Muscle of leg (tissue), 9 donors: ENCODE measurements around the gene CACNA2D4. TPM values are rescaled to one million over a fixed set of nuclear protein-coding genes. Genes with fewer than 3 reads are reported as not detected.

Source experiments
- polyA plus RNA-seq, 8 donors: library from polyadenylated mRNA; unstranded; fragments of 120-200 nt; gene quantifications; one replicate each; pipeline versions ENCODE4 v1.2.1 to v1.2.3, GENCODE V29; 2013; ENCODE audit warnings: inconsistent platforms in 1 of 8, low replicate concordance in 1 of 8; ENCODE audit not compliant: insufficient read length in 8 of 8, insufficient read depth in 1 of 8
- total RNA-seq: library from RNA; stranded (reverse); fragments of 120-200 nt; gene quantifications from one replicate; pipeline ENCODE4 v1.2.4, GENCODE V29; 2013

CACNA2D4 gene
- total and polyA plus RNA-seq, 9 donors = 1.4 to 4.2 (median 2.6) TPM

Other genes starting within 250 kb of the CACNA2D4 start
- 18.4 TPM for gene ADIPOR2, start 227.6 kb downstream of the CACNA2D4 start, total RNA-seq
- gene ADIPOR2, start 227.6 kb downstream of the CACNA2D4 start, polyA plus RNA-seq = 10 to 100 TPM; 23.7 to 30.0 (median 25.3) TPM
- gene LRTM2, start 98.1 kb downstream of the CACNA2D4 start, total RNA-seq = 0.58 TPM
- gene LRTM2, start 98.1 kb downstream of the CACNA2D4 start, polyA plus RNA-seq = under 1 TPM; 0.09 to 0.47 (median 0.17) TPM
- 8.3 TPM for gene DCP1B, start 85.8 kb upstream of the CACNA2D4 start, total RNA-seq
- gene DCP1B, start 85.8 kb upstream of the CACNA2D4 start, polyA plus RNA-seq = 10 to 100 TPM; 10.3 to 13.1 (median 11.4) TPM
- 3.6 TPM for gene CACNA1C, start 134.3 kb upstream of the CACNA2D4 start, total RNA-seq
- 1 to 10 TPM; 1.9 to 4.3 (median 3.7) TPM for gene CACNA1C, start 134.3 kb upstream of the CACNA2D4 start, polyA plus RNA-seq